ENCODE data around the gene NSUN2. TPM values are rescaled to one million over a fixed set of nuclear protein-coding genes. Genes with fewer than 3 reads are reported as not detected.

The NSUN2 gene
- total and polyA plus RNA-seq, 2 donors (not counting 3 experiments of a cell fraction or from before 2014, with no cell fraction given) = 53.7 to 73.0 TPM

DNA sequence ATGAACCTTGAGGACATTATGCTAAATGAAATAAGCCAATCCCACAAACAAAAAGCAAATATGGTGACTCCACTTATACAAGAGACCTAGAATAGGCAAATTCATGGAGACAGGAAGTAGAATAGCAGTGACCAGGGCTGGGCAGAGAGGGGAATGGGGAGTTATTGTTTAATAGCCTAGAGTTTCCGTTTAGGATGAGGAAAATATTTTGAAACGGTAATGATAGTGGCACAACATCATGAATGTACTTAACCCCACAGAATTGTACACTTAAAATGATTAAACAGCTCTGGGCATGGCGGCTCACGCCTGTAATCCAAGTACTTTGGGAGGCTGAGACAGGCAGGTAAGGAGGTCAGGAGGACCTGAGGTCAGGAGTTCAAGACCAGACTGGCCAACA is 65.8 kb downstream of the NSUN2 start:
- Histone ChIP-seq H3K79me2 (ENCODE audit: control insufficient read depth, insufficient read depth, low read length) (no peaks in the 10 kb centered on the region), H3K9ac (replicated peaks; ENCODE audit: extremely low read depth, insufficient read depth, low read length) (no peak overlapping the region), H3K4me1 (ENCODE audit: control insufficient read depth, extremely low read depth, insufficient read depth, low read length) (no peaks in the 10 kb centered on the region), H3K27me3 (ENCODE audit: control insufficient read depth in 2 of 2, insufficient read depth in 2 of 2, low read length in 2 of 2) (peaks cover 2 to 5% of the 10 kb centered on the region in 2 experiments), H3K36me3 (ENCODE audit: control insufficient read depth in 2 of 2, extremely low read depth in 1 of 2, insufficient read depth in 2 of 2, low read length in 2 of 2) (no peaks in the 10 kb centered on the region), H3K4me3 (replicated peaks in 1 of 3; ENCODE audit: insufficient read depth in 1 of 3, low read depth in 1 of 3, low read length in 3 of 3) (no peak overlapping the region), H3K4me2 (ENCODE audit: insufficient read depth, low read length) (no peak overlapping the region), H2AFZ (ENCODE audit: low read depth, low read length) (no peak overlapping the region), H4K20me1 (replicated peaks; ENCODE audit: control insufficient read depth, extremely low read depth, insufficient read depth, low read length) (no peaks in the 10 kb centered on the region), H3K27ac (ENCODE audit: insufficient read depth, low read depth, low read length) (no peak overlapping the region), H3K9me3 (replicated peaks; ENCODE audit: control insufficient read depth, insufficient read depth, low read length) (no peaks in the 10 kb centered on the region), H3K9me1 (replicated peaks; ENCODE audit: control insufficient read depth, extremely low read depth, insufficient read depth, low read length) (no peaks in the 10 kb centered on the region)
- intact Hi-C loops (cut with micrococcal nuclease) = no loop called here
- TF ChIP-seq FOS (IDR thresholded peaks at IDR 0.05; ENCODE audit: borderline replicate concordance, insufficient read depth, low read length) (no peak), POLR2AphosphoS5 (IDR thresholded peaks at IDR 0.05; ENCODE audit: insufficient read depth, low read depth, low read length) (no peak), EZH2 (IDR thresholded peaks at IDR 0.05; ENCODE audit: borderline replicate concordance, low read depth, low read length, severe bottlenecking) (no peak), MYC (IDR thresholded peaks at IDR 0.05; ENCODE audit: low read depth, low read length) (no peak), JUN (IDR thresholded peaks at IDR 0.05; ENCODE audit: borderline replicate concordance, insufficient read depth, insufficient read length, low read depth) (no peak)
- BruUV-seq (replicated peaks) = no TSS peak
- CTCF ChIA-PET = no interaction called here
- dilution Hi-C loops (cut with MboI; ENCODE audit: extremely low pct_ligation_motif_present, low sequenced_read_pairs) = no loop called here
- FAIRE-seq (no peak), DNase-seq (ENCODE audit: low read depth, low spot score) (no peak)
- POLR2A ChIA-PET = no interaction called here

DNA sequence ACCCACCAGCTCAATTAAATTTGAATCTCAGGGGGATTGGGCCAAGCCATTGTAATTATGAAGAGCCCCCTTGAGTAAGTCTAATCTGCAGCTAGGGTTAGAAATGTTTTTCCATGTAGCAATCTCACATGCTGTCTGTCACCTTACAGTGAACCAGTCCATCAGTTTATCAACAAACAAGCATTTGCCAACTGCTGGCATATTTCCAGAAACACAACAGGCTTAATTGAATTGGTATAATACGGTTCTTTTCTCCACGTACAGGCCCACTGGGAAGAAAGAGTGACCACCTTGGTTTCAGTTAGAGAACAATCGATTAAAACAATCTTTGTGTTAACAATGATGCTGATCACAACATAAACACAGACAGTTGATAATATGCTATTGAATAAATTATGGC is 67.4 kb downstream of the NSUN2 start:
- dilution Hi-C loops (cut with MboI; ENCODE audit: extremely low pct_ligation_motif_present, low sequenced_read_pairs) = no loop called here
- Histone ChIP-seq H2AFZ (ENCODE audit: low read depth, low read length) (no peak overlapping the region), H3K36me3 (ENCODE audit: control insufficient read depth in 2 of 2, extremely low read depth in 1 of 2, insufficient read depth in 2 of 2, low read length in 2 of 2) (no peaks in the 10 kb centered on the region), H3K4me3 (replicated peaks in 1 of 3; ENCODE audit: insufficient read depth in 1 of 3, low read depth in 1 of 3, low read length in 3 of 3) (no peak overlapping the region), H3K27me3 (ENCODE audit: control insufficient read depth in 2 of 2, insufficient read depth in 2 of 2, low read length in 2 of 2) (peaks cover 0 to 5% of the 10 kb centered on the region in 2 experiments), H3K4me1 (ENCODE audit: control insufficient read depth, extremely low read depth, insufficient read depth, low read length) (no peaks in the 10 kb centered on the region), H3K79me2 (ENCODE audit: control insufficient read depth, insufficient read depth, low read length) (no peaks in the 10 kb centered on the region), H4K20me1 (replicated peaks; ENCODE audit: control insufficient read depth, extremely low read depth, insufficient read depth, low read length) (no peaks in the 10 kb centered on the region), H3K4me2 (ENCODE audit: insufficient read depth, low read length) (no peak overlapping the region), H3K9me3 (replicated peaks; ENCODE audit: control insufficient read depth, insufficient read depth, low read length) (no peaks in the 10 kb centered on the region), H3K9me1 (replicated peaks; ENCODE audit: control insufficient read depth, extremely low read depth, insufficient read depth, low read length) (no peaks in the 10 kb centered on the region), H3K9ac (replicated peaks; ENCODE audit: extremely low read depth, insufficient read depth, low read length) (no peak overlapping the region), H3K27ac (ENCODE audit: insufficient read depth, low read depth, low read length) (no peak overlapping the region)
- BruUV-seq (replicated peaks) = no TSS peak
- no peak for FAIRE-seq
- no peak for TF ChIP-seq EZH2 (IDR thresholded peaks at IDR 0.05; ENCODE audit: borderline replicate concordance, low read depth, low read length, severe bottlenecking)
- no peak for TF ChIP-seq POLR2AphosphoS5 (IDR thresholded peaks at IDR 0.05; ENCODE audit: insufficient read depth, low read depth, low read length)
- TF ChIP-seq, protein P1, sequence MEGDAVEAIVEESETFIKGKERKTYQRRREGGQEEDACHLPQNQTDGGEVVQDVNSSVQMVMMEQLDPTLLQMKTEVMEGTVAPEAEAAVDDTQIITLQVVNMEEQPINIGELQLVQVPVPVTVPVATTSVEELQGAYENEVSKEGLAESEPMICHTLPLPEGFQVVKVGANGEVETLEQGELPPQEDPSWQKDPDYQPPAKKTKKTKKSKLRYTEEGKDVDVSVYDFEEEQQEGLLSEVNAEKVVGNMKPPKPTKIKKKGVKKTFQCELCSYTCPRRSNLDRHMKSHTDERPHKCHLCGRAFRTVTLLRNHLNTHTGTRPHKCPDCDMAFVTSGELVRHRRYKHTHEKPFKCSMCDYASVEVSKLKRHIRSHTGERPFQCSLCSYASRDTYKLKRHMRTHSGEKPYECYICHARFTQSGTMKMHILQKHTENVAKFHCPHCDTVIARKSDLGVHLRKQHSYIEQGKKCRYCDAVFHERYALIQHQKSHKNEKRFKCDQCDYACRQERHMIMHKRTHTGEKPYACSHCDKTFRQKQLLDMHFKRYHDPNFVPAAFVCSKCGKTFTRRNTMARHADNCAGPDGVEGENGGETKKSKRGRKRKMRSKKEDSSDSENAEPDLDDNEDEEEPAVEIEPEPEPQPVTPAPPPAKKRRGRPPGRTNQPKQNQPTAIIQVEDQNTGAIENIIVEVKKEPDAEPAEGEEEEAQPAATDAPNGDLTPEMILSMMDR (IDR thresholded peaks at IDR 0.05; ENCODE audit: extremely low read depth in 1 of 2, insufficient read depth in 1 of 2, low read depth in 1 of 2, low read length in 2 of 2) = no peak
- TF ChIP-seq FOS (IDR thresholded peaks at IDR 0.05; ENCODE audit: borderline replicate concordance, insufficient read depth, low read length) = no peak
- no peak for TF ChIP-seq POLR2A (IDR thresholded peaks at IDR 0.05; ENCODE audit: low read depth, low read length)
- no peak for TF ChIP-seq GATA2 (IDR thresholded peaks at IDR 0.05; ENCODE audit: insufficient read depth, insufficient read length, low read depth, low read length)
- TF ChIP-seq JUN (IDR thresholded peaks at IDR 0.05; ENCODE audit: borderline replicate concordance, insufficient read depth, insufficient read length, low read depth) = no peak
- no peak for TF ChIP-seq MYC (IDR thresholded peaks at IDR 0.05; ENCODE audit: low read depth, low read length)
- TF ChIP-seq, protein P2, sequence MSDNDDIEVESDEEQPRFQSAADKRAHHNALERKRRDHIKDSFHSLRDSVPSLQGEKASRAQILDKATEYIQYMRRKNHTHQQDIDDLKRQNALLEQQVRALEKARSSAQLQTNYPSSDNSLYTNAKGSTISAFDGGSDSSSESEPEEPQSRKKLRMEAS (IDR thresholded peaks at IDR 0.05; ENCODE audit: insufficient read depth, insufficient read length) = no peak
- ChIA-PET CTCF (no interaction called here), POLR2A (no interaction called here)
- DNase-seq (ENCODE audit: low read depth, low spot score) = no peak
- intact Hi-C loops (cut with micrococcal nuclease) = no loop called here
